Measurements from ENCODE around the gene OTUB1.

DNA sequence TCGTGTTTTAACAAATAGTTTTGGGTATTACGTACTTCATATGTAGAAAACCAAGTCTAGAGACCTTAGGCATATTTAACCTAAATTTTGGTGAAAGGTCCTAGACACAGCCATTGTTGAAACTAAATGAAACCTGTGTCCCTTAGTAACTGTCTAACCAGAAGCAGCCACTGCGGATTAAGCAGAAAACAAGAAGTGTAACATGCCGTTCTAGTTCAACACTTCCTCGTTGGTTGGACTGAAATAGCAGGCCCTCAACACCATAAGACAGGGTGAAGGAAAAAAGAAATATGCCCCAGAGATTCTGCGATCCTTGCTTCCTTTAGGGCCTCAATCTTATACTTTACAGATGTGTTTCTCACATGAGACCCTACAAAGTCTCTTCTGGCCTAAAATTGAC, 45.5 kb upstream of the OTUB1 start:
- TF ChIP-seq, protein P1, sequence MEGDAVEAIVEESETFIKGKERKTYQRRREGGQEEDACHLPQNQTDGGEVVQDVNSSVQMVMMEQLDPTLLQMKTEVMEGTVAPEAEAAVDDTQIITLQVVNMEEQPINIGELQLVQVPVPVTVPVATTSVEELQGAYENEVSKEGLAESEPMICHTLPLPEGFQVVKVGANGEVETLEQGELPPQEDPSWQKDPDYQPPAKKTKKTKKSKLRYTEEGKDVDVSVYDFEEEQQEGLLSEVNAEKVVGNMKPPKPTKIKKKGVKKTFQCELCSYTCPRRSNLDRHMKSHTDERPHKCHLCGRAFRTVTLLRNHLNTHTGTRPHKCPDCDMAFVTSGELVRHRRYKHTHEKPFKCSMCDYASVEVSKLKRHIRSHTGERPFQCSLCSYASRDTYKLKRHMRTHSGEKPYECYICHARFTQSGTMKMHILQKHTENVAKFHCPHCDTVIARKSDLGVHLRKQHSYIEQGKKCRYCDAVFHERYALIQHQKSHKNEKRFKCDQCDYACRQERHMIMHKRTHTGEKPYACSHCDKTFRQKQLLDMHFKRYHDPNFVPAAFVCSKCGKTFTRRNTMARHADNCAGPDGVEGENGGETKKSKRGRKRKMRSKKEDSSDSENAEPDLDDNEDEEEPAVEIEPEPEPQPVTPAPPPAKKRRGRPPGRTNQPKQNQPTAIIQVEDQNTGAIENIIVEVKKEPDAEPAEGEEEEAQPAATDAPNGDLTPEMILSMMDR (IDR thresholded peaks at IDR 0.05), result no peak
- TF ChIP-seq EZH2phosphoT487 (IDR thresholded peaks at IDR 0.05), result no peak
